H1 (cell line): ENCODE results near the gene BCO2. TPM values are rescaled to one million over a fixed set of nuclear protein-coding genes. Genes with fewer than 3 reads are reported as not detected.

Experiments used
- ASH2L ChIP-seq: fragments of 200-600, 300-600 bp; sonication (generic); IDR thresholded peaks from one replicate; pipeline ENCODE4 v1.7.1; 2017; ENCODE audit warnings: low read length
- BACH1 ChIP-seq: IDR thresholded peaks from 2 replicates; pipeline ENCODE4 v1.6.1; 2012; ENCODE audit warnings: low read length, improper control_type of control experiment
- GABPA ChIP-seq: IDR thresholded peaks from 2 replicates; pipeline ENCODE4 v1.6.1; 2011; ENCODE audit warnings: mild to moderate bottlenecking, low read length, moderate library complexity, borderline replicate concordance; ENCODE audit not compliant: insufficient read depth
- HDAC2 ChIP-seq, 2 experiments: fragments of 300-600 bp in 1 of 2; sonication (generic) in 1 of 2; IDR thresholded peaks; 2 replicates each; pipeline ENCODE4 v1.6.1; 2011 to 2012; ENCODE audit warnings: low read depth in 2 of 2, low read length in 2 of 2, mild to moderate bottlenecking in 2 of 2, moderate library complexity in 2 of 2, borderline replicate concordance in 1 of 2, inconsistent platforms in 1 of 2
- KDM4A ChIP-seq: IDR thresholded peaks from one replicate; pipeline ENCODE4 v1.7.1; 2012; ENCODE audit warnings: low read depth, mild to moderate bottlenecking, moderate library complexity, low read length, inconsistent platforms; ENCODE audit not compliant: severe bottlenecking
- NRF1 ChIP-seq: IDR thresholded peaks from 2 replicates; pipeline ENCODE4 v1.6.1; 2011; ENCODE audit warnings: mild to moderate bottlenecking, low read depth, low read length, improper control_type of control experiment
- POLR2AphosphoS5 ChIP-seq: IDR thresholded peaks from 2 replicates; pipeline ENCODE4 v1.6.1; 2011; ENCODE audit warnings: low read depth, low read length
- SIRT6 ChIP-seq: IDR thresholded peaks from one replicate; pipeline ENCODE4 v1.7.1; 2012; ENCODE audit warnings: low read length, inconsistent platforms
- TAF1 ChIP-seq: IDR thresholded peaks from 2 replicates; pipeline ENCODE4 v1.6.1; 2011; ENCODE audit warnings: mild to moderate bottlenecking, low read depth, low read length
- ZNF274 ChIP-seq: IDR thresholded peaks from 2 replicates; pipeline ENCODE4 v1.7.0; 2012; ENCODE audit warnings: low read length, borderline replicate concordance; ENCODE audit errors: extremely low read depth
- polyA plus RNA-seq, 7 experiments: library from polyadenylated mRNA; depleted of rRNA in 3 of 7; stranded (reverse) in 5 of 7; unstranded in 2 of 7; fragments of >200 nt in 5 of 7; fragments of 200-250 nt in 2 of 7; gene quantifications; 1 replicate in 5 of 7; 2 replicates in 1 of 7; 4 replicates in 1 of 7; pipeline versions ENCODE4 v1.2.1 to v1.2.3, GENCODE V29; 2011 to 2013; ENCODE audit warnings: missing spikeins in 2 of 7, mixed read lengths in 2 of 7
- total RNA-seq: library from RNA; stranded (reverse); fragmentation: NEBNext Ultra II Directional; extraction: Animal tissue kit (Norgen Biotek cat#: 25700); gene quantifications from 2 replicates; pipeline ENCODE4 v1.2.1, GENCODE V29; 2021
- TF ChIP-seq, protein P1 (sequence below): fragments of 300-600 bp; sonication (generic); IDR thresholded peaks from 2 replicates; pipeline ENCODE4 v1.7.1; 2012; ENCODE audit warnings: low read length, moderate library complexity, mild to moderate bottlenecking, inconsistent platforms; ENCODE audit not compliant: insufficient replicate concordance

Gene BCO2
- total and polyA plus RNA-seq, 2 of the 8 experiments (the other 6 are each of a cell fraction or from before 2014, with no cell fraction given) = 0.42 to 0.82 TPM

DNA sequence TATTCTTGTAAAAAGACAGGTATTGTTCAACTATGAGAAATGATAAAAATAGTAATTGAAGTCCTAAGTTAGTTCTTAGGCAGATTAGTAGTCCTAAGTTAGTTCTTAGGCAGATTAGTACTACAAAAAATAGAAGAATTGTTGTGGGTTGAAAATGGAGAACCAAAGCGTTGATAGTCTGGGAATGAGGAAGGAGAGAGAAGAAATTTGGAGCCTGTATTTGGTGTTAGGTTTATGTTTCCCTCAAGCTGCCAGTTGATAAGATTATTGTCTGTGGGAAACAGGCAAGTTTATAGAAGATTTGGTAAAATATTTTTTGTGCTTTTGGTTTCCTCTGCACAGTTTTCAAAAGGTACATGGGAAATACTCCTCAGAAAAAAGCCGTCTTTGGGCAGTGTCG is 3.6 kb downstream of the BCO2 start (continued):
- TF ChIP-seq, protein P1, sequence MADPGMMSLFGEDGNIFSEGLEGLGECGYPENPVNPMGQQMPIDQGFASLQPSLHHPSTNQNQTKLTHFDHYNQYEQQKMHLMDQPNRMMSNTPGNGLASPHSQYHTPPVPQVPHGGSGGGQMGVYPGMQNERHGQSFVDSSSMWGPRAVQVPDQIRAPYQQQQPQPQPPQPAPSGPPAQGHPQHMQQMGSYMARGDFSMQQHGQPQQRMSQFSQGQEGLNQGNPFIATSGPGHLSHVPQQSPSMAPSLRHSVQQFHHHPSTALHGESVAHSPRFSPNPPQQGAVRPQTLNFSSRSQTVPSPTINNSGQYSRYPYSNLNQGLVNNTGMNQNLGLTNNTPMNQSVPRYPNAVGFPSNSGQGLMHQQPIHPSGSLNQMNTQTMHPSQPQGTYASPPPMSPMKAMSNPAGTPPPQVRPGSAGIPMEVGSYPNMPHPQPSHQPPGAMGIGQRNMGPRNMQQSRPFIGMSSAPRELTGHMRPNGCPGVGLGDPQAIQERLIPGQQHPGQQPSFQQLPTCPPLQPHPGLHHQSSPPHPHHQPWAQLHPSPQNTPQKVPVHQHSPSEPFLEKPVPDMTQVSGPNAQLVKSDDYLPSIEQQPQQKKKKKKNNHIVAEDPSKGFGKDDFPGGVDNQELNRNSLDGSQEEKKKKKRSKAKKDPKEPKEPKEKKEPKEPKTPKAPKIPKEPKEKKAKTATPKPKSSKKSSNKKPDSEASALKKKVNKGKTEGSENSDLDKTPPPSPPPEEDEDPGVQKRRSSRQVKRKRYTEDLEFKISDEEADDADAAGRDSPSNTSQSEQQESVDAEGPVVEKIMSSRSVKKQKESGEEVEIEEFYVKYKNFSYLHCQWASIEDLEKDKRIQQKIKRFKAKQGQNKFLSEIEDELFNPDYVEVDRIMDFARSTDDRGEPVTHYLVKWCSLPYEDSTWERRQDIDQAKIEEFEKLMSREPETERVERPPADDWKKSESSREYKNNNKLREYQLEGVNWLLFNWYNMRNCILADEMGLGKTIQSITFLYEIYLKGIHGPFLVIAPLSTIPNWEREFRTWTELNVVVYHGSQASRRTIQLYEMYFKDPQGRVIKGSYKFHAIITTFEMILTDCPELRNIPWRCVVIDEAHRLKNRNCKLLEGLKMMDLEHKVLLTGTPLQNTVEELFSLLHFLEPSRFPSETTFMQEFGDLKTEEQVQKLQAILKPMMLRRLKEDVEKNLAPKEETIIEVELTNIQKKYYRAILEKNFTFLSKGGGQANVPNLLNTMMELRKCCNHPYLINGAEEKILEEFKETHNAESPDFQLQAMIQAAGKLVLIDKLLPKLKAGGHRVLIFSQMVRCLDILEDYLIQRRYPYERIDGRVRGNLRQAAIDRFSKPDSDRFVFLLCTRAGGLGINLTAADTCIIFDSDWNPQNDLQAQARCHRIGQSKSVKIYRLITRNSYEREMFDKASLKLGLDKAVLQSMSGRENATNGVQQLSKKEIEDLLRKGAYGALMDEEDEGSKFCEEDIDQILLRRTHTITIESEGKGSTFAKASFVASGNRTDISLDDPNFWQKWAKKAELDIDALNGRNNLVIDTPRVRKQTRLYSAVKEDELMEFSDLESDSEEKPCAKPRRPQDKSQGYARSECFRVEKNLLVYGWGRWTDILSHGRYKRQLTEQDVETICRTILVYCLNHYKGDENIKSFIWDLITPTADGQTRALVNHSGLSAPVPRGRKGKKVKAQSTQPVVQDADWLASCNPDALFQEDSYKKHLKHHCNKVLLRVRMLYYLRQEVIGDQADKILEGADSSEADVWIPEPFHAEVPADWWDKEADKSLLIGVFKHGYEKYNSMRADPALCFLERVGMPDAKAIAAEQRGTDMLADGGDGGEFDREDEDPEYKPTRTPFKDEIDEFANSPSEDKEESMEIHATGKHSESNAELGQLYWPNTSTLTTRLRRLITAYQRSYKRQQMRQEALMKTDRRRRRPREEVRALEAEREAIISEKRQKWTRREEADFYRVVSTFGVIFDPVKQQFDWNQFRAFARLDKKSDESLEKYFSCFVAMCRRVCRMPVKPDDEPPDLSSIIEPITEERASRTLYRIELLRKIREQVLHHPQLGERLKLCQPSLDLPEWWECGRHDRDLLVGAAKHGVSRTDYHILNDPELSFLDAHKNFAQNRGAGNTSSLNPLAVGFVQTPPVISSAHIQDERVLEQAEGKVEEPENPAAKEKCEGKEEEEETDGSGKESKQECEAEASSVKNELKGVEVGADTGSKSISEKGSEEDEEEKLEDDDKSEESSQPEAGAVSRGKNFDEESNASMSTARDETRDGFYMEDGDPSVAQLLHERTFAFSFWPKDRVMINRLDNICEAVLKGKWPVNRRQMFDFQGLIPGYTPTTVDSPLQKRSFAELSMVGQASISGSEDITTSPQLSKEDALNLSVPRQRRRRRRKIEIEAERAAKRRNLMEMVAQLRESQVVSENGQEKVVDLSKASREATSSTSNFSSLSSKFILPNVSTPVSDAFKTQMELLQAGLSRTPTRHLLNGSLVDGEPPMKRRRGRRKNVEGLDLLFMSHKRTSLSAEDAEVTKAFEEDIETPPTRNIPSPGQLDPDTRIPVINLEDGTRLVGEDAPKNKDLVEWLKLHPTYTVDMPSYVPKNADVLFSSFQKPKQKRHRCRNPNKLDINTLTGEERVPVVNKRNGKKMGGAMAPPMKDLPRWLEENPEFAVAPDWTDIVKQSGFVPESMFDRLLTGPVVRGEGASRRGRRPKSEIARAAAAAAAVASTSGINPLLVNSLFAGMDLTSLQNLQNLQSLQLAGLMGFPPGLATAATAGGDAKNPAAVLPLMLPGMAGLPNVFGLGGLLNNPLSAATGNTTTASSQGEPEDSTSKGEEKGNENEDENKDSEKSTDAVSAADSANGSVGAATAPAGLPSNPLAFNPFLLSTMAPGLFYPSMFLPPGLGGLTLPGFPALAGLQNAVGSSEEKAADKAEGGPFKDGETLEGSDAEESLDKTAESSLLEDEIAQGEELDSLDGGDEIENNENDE = no peak
- TF ChIP-seq ASH2L (no peak), BACH1 (no peak), HDAC2 (IDR thresholded peaks at IDR 0.05; ENCODE audit: borderline replicate concordance in 1 of 2, low read depth in 2 of 2, low read length in 2 of 2) (no peak), POLR2AphosphoS5 (no peak), SIRT6 (no peak), NRF1 (no peak), ZNF274 (no peak), KDM4A (no peak), TAF1 (no peak), GABPA (no peak)
